ENCODE results near the gene XRN2. TPM values are rescaled to one million over a fixed set of nuclear protein-coding genes. Genes with fewer than 3 reads are reported as not detected.
"Not testable (repeated sequence)": the region's sequence is repeated elsewhere in the genome, so short reads cannot be mapped to it uniquely, and the experiment has no call there.

XRN2 gene
- total RNA-seq, 1 donor from 2014 or later = 55.1 TPM

DNA sequence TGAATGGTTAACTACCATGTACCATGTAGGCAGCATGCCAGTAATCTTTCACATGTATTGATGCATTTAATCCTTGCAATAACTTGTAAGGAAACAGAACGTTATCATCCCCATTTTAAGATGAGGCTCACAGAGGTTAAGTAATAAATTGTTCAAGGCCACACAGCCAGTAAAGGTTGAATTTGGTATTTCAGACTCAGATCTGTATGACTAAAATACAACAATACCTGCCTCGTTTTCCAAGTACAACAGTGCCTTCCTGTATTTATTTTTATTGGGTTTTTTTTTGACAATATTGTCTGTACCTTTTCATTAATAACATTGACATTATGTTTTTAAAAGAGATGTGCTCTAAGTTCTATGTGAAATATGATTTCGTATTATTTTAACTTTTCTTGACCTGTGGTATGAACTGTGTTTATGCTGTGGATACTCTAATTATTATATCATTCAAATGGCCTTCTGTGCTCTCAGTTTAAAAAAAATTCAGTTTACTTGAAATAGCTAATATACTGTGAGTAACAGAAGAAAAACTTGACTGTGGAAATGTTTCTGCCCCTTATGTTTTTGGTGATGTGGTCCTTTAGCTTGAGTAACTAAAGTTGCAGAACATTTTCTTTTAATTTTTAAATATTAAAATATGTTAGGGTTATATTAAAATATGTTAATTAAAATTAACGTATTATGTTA, 39.7 kb downstream of the XRN2 start:
- no peak for DNase-seq (ENCODE audit: low spot score)

DNA sequence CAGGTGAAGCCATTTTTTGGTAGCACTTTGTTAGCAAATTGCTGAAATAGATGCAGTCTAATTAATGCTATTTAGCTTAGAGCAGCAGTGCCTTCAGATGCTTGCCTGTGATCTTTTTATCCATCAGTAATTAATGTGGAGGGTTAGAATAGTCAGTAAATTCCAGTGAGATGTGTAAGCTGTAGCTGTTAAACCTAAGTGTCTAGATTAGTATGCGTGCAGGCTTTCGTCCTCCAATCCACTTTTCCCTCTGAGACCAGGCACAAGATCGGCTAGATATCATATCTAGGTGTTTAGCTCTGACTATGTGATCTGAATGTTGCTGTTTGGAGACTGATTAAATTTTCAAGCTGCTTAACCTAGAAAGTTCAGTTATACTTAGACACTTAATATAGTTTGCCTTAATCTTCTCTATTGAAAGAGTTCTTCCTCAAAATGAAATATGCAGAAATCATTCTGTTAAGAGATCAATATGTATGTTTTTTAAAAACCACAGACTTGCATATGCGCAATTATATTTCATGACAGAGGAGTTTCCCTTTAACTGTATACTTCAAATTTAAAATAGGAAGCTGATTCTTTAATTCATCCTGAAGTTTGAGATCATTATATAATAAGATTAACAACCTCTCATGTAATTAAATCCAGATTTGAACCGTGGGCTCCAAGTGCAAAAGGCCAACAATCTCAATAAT, 41.2 kb downstream of the XRN2 start:
- DNase-seq (ENCODE audit: low spot score) = no peak

DNA sequence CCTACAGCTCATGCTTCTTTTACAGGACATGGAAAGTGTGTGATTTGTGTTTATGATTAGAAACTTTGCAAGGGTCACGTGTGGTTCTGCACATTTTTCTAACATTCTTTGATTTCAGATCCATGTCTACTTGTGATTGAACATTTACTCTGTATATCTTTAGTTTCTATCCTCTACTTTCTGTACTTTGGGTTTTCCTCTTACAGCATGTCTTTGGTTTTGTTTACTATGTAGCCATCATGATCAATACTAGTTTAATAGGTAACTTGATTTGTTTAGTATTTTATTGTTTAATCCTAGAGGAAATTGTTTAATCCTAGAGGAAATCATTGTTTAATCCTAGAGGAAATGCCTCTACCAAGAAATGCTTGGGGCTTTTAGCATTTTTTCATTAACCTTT, 41.8 kb downstream of the XRN2 start:
- no peak for DNase-seq (ENCODE audit: low spot score)

DNA sequence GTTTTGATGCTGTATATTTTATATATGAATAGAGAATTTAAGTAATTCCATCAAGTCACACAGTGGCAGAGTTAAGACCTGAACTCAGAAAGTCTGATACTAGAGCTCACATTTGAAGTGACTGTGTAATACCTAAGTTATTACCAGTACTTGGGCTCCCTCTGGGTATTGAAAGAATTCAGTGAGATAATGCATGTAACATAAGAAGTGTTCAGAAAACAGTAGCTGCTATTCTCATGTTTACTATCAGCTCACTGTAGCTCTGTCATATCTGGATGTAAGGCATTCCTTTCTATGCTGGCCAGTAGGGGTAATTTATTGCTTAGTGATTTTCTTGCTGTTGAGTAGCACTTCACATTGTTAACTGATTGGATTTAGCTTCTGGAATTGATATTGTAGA, 49.6 kb downstream of the XRN2 start:
- DNase-seq (ENCODE audit: low spot score) = no peak

DNA sequence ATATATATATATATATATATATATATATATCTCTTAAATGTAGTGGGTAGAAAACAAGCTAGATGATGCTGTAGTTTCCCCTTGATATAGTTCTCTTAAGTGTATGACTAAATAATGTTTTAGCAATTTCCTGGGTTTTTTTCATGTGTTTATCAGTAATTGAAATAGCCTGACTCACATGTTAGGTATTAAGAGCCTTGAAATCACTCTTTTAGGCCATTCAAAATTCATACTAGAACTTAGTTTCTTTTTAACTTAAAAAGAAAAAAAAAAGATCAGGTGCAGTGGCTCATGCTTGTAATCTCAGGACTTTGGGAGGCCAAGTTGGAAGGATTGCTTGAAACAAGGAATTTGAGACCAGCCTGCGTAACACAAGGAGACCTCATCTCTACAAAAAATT, 50.1 kb downstream of the XRN2 start:
- no peak for DNase-seq (ENCODE audit: low spot score)

DNA sequence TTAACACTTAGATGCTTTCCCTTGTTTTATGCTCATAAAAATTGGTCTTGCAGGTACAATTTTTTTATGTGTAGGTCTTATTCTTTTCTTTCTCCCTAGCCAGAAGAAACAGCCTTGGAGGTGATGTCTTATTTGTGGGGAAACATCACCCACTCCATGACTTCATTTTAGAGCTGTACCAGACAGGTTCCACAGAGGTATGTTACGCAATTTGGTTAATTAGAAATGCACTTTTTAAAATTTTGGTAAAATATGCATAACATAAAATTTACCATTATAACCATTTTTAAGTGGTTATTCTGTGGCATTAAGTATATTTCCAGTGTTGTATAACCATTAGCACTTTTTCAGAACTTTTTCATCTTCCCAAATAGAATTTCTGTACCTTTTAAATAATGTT, 52.9 kb downstream of the XRN2 start:
- DNase-seq (ENCODE audit: low spot score) = no peak

DNA sequence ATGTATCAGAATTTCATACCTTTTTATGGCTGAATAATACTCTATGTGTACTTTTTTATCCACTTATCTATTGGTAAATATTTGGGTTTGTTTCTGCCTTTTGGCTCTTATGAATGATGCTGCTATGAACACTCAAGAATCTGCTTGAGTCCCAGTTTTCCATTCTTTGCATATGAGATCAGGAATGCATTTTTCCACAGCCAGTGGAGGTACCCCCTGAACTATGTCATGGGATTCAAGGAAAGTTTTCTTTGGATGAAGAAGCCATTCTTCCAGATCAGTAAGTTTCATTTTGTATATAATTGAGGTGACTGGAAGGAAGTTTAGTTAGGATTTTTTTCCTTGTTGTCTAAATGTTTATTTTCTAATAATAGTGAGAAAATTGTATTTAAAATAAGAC, 53.3 kb downstream of the XRN2 start:
- DNase-seq (ENCODE audit: low spot score) = no peak

DNA sequence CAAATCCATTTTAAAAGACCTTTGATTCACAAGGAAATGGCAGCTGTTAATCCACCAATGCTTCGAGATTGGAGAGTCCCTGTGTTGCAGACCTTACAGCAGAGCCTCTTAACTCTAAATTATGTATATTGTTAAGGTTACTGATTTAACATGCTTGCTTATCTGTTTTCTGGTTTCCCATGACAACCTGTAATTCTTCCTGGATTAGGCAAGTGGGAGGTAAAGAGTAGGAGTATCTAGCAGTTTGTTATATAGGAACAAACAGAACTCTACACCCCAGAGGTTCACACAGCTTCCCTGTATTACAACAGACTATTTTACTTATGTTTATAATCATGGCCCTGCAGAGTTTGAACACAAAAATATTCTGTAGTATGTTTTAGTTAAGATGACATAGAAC, 54.7 kb downstream of the XRN2 start:
- no peak for DNase-seq (ENCODE audit: low spot score)

DNA sequence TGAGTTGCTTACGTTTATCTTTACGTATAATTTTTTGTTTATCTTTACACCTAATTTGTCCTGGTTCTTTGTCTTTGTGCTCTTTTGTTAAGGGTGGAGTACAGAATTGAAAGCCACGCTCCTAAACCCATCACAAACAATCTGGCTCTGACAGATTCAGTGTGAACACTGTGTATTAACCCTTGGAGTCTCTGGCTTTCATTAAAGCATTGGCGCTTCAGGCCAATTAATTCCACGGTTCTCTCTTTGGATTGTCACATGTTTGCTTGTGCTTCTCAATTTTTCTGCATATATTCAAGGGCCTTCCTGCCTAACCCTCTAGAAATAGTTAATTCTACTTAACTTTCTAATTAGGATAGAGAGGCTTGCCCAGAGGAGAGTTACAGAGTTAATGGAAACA, 55.6 kb downstream of the XRN2 start:
- no peak for DNase-seq (ENCODE audit: low spot score)

DNA sequence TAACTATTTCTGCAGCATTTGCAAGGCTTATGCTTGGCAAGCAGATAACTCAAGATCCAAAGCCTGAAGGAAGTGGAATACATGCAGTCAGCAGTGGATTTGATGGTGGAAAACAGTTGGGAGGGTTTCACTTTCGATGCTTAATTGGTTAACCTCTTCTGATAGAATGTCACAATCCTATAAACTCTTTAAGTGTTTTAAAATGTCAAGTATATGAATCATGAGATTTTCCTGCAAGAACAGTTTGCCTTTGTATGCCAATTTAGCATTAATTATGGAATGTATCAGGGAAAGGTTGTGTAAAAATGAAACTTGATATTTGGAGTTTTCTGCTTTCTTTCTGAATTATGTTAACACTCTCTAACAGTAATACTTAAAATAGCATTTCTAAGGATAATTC, 57.6 kb downstream of the XRN2 start:
- DNase-seq (ENCODE audit: low spot score) = no peak

DNA sequence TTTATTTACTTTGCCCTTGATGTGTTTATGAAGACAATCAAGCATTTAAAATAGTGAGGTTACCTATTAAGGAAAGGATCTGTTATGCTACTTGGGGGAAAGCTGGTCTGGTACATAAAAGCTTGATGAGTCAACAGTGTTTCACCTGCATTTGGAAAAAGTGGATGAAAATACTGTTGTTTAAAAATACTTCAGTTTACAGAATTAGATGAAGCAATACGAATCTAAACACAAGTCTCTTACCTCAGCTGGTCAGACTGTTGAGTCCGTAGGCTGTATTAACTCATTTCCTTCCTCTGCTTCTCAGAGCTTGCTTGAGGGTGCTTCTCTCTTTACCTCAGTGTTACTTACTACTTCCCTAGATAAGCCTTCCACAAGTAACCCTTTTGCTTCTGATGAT, 58.1 kb downstream of the XRN2 start:
- no peak for DNase-seq (ENCODE audit: low spot score)

DNA sequence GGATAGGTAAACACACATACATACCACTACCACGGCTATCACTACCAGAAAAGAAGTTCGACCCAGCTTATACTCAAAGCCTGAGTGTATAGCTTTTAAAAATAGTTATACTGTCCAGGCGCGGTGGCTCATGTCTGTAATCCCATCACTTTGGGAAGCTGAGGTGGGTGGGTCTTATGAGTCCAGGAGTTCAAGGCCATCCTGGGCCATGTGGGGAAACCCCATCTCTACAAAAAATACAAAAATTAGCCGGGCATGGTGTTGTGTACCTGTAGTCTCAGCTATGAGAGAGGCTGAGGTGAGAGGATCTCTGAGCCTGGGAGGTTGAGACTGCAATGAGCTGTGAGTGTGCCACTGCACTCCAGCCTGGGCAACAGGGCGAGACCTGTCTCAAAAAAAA, 61.3 kb downstream of the XRN2 start:
- no peak for DNase-seq (ENCODE audit: low spot score)

DNA sequence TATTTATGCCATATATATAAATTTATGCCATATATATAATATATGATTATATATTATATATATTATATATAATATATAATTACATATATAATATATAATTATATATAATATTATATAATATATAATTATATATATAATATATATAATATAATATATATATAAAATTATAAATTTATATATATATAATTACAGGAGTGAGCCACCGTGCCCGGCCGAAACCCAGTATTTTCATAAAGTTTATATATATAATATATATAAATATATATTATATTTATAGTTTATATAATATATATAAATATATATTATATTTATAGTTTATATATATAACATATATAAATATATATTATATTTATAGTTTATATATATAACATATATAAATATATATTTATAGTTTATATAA, 62.6 kb downstream of the XRN2 start:
- DNase-seq (ENCODE audit: low spot score) = no peak

DNA sequence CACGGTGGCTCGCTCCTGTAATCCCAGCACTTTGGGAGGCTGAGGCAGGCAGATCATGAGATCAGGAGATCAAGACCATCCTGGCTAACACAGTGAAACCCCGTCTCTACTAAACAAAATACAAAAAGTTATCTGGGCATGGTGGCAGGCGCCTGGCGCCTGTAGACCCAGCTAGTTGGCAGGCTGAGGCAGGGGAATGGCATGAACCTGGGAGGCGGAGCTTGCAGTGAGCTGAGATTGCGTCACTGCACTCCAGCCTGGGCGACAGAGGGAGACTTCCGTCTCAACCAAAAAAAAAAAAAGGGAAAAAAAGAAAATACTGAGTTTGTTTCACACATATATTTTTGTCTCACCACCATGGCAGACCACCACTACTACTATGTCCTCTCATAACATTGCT, 63.1 kb downstream of the XRN2 start:
- DNase-seq (ENCODE audit: low spot score) = not testable (repeated sequence)

DNA sequence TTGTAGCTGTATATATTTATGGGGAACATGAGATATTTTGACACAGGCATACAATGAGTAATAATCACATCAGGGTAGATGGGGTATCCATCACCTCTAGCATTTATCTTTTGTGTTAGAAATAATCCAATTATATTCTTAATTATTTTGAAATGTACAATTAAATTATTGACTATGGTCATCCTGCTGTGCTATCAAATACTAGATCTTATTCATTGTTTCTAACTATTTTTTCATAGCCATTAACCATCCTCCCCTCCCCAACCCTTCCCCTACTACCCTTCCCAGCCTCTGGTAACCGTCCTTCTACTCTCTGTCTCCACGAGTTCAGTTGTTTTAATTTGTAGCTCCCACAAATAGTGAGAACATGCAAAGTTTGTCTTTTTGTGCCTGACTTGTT, 65.7 kb downstream of the XRN2 start:
- no peak for DNase-seq (ENCODE audit: low spot score)

DNA sequence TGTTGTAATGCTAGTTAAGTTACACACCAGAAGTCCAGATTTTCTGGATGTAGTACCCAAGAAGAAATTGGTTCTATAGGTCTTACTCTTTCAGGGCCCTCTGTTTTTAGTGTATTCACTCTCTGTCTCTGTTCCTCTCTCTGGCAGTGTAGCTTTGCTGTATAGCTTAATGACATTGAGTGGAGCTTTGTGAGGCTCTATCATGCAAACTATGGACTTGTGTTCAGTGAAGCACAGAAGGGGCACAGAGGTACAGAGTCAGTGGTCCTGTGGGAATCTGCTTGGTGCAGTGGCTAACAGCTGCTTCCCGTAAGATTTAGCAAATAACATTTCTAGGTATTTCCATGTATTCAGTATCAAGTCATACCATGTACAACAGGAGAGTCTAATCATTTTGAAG, 68.1 kb downstream of the XRN2 start:
- DNase-seq (ENCODE audit: low spot score) = no peak

DNA sequence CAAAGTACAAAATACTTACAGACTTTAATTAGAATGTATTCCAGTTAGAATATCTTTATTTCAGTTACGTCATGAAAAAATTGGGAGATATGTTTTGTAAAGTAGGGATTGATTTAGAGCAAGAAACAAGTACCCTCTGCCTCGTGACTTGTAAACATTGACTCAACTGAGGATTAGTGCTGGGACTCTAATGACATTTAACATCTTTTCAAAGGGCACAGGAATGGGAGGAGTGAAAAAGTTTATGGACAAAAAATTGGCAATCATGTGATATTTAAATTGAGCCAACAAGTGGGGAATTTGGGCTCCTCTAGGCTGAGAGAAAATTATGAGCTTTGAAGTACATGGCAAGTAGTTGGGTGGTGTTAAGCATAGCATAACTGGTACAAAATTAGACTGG, 68.9 kb downstream of the XRN2 start:
- no peak for DNase-seq (ENCODE audit: low spot score)

DNA sequence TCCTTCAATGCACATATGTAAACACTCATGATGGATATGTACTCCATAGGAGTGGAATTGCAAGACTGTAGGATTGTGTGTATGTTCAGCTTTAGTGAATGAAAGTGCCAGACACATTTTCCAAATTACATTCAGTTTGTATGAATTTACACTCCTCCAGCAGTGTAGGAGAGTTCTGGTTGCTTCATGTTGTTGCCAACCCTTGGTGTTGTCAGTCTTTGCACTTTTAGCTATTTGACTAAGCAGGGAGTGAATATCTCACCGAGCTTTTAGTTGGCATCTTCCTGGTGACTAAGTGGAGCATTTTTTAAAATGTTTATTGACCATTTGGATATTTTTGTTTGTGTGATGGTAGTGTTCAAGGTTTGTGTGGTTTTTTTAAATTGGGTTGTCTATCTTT, 70.3 kb downstream of the XRN2 start:
- no peak for DNase-seq (ENCODE audit: low spot score)

DNA sequence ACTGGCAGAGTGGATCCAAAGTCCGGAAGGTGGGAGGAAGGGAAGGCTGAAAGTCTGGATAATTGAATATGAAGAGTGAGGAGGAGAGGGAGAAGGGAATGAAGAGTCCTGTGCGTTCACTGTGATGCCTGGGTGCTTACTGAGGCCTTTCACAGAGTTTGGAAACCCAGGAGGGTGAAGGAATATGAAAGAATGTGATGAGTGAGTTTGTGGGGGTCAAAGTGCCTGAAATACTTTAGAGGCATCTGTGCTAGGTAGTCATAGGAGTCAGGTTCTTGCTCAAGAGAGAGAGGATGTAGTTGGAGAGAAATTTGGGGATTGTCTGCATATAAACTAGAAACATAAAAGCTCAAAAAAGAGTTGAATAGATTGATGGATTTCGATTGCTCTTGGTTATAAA, 73.5 kb downstream of the XRN2 start:
- DNase-seq (ENCODE audit: low spot score) = no peak

DNA sequence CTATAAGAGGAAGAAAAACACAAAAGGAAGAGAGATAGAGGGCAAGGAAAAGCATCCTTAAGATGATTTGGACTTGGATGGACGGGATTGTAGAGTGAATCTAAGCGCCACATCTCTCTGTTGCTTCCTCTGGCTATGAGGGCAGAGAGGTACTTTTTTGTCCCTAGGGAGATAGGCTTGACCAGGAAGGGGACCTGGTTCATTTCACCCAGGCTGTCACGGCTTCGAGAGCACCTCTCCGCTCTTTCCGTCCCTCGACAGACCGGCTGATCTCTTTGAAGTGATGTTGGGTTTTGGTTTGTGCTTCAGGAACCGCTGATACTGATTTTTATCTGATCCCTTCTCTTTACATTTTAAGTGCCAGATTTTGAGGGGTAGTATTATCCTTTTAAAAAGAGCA, 74.6 kb downstream of the XRN2 start:
- DNase-seq (ENCODE audit: low spot score) = no peak

DNA sequence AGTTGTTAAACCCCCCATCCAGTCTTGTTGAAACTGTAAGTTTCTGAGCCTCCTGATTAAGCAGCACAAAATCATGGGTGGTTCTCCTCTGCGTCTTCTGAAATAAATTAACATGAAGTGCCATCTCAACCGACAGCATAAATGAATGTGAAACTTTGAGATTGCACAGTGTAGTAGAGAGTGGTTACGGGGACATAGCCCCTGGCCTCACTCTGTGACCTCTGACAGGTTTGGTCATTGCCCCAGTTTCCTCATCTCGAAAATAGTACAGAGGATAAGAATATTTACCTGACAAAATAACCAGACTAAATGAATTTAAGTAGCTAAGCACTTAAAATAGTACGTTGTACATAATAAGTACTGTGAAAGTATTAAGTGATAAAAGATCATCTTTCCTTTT, 75.1 kb downstream of the XRN2 start:
- DNase-seq (ENCODE audit: low spot score) = no peak

DNA sequence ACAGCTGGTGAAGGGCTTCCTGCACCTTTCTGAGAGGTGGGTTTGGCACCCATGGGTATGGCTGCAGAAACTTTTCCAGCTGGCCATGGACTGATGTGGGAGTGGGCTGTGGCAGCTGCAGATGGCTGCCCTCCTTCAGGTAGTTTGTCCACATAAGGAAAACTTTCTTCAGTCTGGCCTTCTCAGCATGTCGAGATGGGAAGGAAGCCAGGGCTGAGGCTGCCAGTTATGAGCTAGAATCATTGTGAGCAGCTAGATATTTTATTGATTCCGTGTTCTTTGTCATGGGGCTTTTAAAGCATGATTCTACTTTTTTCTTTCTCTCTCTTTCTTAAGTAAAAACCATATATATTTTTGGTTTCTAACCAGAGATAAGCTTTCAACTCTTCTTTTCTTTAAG, 77.6 kb downstream of the XRN2 start:
- no peak for DNase-seq (ENCODE audit: low spot score)

DNA sequence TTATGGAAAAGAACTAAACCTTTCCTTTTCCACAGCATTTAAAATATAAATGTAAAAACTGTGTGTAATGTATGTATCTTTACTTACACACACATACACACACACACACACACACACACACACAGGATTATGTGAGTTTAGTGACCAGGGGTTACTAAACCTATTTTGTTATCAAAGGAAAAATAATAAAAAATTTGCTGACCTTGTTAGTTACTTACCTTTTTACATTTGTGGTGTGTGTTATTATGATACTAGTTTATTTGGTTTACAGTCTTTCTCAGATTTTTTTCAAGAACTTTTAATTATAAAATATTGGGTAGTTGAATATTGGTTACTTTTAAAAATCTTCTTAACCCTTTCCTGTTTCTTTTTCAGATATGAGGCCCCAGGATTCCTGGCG, 78.5 kb downstream of the XRN2 start:
- no peak for DNase-seq (ENCODE audit: low spot score)

Data from mesenteric fat pad (tissue), 1 donor.